OCI-LY1 (cell line): ENCODE results near the gene SBK2.

Experiments used
- EZH2 ChIP-seq: fragments of 200-600 bp; sonication (generic), shearing (Covaris generic); IDR thresholded peaks from 2 replicates; pipeline ENCODE4 v1.8.0; 2017; ENCODE audit warnings: borderline replicate concordance, mixed run types, mild to moderate bottlenecking, antibody characterized with exemption, low read length, moderate library complexity, mixed read lengths
- TF ChIP-seq, protein P1 (sequence below): fragments of 200-600 bp; sonication (generic), shearing (Covaris generic); IDR thresholded peaks from 2 replicates; pipeline ENCODE4 v1.5.1; 2017; ENCODE audit warnings: mild to moderate bottlenecking, antibody characterized with exemption, low read length, moderate library complexity, mixed read lengths

DNA sequence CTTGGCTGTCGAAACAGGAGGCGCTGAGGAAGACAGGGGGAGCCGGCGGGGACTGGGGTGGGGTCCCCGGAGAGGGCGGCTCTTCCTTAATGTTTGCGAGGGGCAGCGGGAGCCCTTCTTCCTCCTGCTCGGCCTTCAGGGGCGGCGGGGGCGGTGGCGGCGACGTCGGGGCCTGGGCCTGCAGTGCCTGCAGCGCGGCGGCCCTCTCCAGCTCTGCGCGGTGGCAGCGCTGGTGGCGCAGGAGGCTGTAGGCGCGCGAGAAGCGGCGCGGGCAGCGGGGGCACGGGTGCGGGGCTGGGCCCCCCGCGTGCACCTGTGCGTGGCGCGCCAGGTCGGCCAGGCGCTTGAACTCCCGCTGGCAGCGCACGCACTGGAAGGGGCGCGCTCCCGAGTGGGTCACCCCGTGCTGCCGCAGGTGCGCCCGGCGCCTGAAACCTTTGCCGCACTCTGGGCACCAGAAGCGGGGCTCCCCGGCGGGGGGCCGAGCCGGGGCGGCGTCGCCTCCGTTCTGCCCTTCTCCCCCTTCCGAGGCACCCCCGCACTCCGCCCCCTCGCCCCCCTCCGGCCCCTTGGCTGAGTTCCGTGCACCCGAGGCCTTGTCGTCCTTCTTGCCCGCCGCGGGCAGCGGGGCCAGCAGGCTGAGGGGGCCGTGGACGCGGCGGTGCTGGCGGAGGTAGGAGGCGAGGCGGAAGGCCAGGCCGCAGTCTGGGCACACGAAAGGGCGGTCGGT is 41.3 kb upstream of the SBK2 start:
- TF ChIP-seq, protein P1, sequence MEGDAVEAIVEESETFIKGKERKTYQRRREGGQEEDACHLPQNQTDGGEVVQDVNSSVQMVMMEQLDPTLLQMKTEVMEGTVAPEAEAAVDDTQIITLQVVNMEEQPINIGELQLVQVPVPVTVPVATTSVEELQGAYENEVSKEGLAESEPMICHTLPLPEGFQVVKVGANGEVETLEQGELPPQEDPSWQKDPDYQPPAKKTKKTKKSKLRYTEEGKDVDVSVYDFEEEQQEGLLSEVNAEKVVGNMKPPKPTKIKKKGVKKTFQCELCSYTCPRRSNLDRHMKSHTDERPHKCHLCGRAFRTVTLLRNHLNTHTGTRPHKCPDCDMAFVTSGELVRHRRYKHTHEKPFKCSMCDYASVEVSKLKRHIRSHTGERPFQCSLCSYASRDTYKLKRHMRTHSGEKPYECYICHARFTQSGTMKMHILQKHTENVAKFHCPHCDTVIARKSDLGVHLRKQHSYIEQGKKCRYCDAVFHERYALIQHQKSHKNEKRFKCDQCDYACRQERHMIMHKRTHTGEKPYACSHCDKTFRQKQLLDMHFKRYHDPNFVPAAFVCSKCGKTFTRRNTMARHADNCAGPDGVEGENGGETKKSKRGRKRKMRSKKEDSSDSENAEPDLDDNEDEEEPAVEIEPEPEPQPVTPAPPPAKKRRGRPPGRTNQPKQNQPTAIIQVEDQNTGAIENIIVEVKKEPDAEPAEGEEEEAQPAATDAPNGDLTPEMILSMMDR: no peak
- no peak for TF ChIP-seq EZH2
